GM19468 (cell line): Measurements from ENCODE around the gene PTPRN2.
"Not testable (repeated sequence)": the region's sequence is repeated elsewhere in the genome, so short reads cannot be mapped to it uniquely, and the experiment has no call there.

Experiments used
- ATAC-seq: cut with Tn5 transposase; IDR thresholded peaks from one replicate; pipeline ENCODE4 v1.9.1; 2021; ENCODE audit warnings: mild to moderate bottlenecking, moderate library complexity, moderate number of reproducible peaks; ENCODE audit not compliant: unreplicated experiment; ENCODE audit errors: extremely low read depth

The PTPRN2 gene

GRCh38 chr7:157508477-157508881 lies 1079.1 kb downstream of the PTPRN2 start:
- ATAC-seq, result no peak

DNA sequence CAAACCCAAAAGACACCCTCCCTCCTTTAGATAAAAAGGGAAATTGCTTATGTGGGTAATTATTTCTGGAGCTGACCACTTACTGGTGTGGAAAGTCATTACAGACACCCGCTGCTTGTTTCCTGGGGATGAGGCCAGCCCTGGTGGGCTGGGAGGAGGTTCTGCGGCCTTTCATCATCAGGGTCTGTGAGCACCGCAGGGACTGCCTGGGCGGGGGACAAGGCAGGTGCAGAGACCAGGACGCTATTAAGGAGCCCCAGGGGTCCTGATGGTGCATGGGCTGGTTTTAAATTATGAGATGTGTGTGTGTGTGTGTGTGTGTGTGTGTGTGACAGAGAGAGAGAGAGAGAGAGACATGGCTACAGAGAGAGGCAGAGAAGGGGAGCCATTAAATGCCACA lies 1079.6 kb downstream of the PTPRN2 start:
- no peak for ATAC-seq

GRCh38 chr7:157506268-157506667 lies 1081.4 kb downstream of the PTPRN2 start:
- ATAC-seq, result no peak

GRCh38 chr7:157505646-157506045 lies 1082.0 kb downstream of the PTPRN2 start:
- no peak for ATAC-seq

DNA sequence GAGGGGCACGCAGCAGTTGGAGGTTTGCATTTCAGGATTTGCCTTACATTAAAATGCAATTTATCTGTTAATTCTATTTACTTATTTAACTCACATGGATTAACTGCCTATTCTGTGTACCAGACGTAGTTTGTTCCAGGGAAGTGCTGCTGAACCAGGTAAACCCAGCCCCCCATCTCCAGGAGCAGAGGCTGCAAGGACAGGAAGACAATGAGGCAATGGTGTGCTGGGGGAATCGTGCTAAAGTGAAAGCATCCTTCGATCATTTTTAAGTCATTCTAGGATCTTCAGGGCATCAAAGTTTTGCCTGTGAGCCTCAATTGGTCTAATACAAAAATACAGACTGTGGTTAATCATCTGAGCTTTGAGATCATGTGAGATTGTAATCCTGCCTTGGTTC lies 1084.4 kb downstream of the PTPRN2 start:
- no peak for ATAC-seq

GRCh38 chr7:157502701-157503111 lies 1084.9 kb downstream of the PTPRN2 start:
- no peak for ATAC-seq

- no peak for ATAC-seq
Observed at GRCh38 chr7:157501581-157501980, 1086.0 kb downstream of the PTPRN2 start.

DNA sequence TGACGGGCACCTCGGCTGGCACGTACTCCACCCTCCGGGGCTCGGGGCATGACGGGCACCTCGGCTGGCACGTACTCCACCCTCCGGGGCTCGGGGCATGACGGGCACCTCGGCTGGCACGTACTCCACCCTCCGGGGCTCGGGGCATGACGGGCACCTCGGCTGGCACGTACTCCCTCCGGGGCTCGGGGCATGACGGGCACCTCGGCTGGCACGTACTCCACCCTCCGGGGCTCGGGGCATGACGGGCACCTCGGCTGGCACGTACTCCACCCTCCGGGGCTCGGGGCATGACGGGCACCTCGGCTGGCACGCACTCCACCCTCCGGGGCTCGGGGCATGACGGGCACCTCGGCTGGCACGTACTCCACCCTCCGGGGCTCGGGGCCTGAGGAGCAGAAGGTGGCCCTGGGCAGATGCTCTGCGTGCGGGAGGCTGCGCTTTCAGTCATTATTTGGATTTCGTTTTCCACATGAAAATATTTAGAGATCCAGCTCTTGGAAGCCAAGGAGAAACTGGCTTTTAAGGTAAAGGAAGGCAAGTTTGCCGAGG lies 1086.6 kb downstream of the PTPRN2 start:
- ATAC-seq, result not testable (repeated sequence)

DNA sequence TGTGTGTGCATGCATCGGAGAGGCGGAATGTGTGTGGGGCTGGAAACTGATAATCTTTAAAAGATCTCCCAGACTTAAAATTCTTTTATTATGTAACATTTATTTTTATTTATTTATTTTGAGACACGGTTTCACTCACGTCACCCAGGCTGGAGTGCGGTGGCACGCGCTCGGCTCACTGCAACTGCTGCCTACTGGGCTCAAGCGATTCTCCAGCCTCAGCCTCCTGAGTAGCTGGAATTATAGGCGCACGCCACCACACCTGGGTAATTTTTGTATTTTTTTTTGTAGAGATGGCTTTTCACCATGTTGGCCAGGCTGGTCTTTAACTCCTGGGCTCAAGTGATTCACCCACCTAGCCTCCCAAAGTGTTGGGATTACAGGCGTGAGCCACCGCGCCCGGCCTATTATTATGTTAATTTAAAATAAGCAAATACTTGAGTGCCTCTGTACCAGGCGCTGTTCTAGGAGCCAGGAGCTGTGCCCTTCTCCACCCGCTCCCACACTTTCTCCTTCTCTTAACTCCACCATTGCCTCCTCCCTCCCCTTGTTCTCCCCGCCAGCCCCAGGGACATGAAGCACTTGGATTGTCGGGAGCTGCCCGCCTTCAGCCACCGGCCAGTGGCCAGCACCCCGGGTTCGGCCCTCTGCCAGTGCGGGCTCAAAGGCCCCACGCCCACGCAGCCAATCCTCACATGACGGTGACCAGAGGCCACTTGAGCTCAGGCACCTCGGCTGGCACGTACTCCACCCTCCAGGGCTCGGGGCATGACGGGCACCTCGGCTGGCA lies 1087.3 kb downstream of the PTPRN2 start:
- ATAC-seq, result no peak

DNA sequence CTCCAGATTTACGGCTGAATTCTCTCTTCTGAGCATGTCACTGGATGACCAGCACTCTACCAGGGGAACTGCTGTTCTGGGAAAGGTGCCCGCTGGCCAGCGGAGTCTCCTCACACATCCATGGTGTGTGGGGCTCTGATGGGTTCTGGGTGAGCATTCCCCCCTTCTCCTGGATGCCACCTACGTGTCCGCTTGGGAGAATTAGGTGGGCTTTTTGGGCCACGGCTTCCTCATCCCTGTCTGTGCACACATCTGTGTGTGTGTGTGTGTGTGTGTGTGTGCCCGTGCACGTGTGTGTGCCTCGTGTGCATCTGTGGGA lies 1087.8 kb downstream of the PTPRN2 start:
- ATAC-seq, result no peak

GRCh38 chr7:157499121-157499834 lies 1088.3 kb downstream of the PTPRN2 start:
- ATAC-seq, result no peak

DNA sequence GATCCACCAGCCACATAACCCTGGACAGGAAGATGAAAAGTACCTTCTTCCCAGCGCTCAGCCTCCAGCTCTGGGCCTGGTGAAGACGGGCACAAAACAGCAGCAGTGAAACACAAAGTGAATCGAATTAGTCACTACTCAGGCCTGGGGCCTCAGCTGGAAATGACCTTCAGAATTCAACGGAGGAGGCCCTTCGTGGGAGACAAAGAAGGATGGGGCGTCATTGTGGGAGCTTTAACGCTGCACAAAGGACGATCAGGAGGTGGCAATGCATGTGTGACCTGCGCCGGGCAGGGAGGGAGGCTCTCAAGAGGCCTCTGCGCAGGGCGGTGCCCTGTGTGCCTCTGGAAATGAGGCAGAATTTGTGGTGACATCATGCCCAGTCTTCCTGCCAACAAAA lies 1089.0 kb downstream of the PTPRN2 start:
- no peak for ATAC-seq

DNA sequence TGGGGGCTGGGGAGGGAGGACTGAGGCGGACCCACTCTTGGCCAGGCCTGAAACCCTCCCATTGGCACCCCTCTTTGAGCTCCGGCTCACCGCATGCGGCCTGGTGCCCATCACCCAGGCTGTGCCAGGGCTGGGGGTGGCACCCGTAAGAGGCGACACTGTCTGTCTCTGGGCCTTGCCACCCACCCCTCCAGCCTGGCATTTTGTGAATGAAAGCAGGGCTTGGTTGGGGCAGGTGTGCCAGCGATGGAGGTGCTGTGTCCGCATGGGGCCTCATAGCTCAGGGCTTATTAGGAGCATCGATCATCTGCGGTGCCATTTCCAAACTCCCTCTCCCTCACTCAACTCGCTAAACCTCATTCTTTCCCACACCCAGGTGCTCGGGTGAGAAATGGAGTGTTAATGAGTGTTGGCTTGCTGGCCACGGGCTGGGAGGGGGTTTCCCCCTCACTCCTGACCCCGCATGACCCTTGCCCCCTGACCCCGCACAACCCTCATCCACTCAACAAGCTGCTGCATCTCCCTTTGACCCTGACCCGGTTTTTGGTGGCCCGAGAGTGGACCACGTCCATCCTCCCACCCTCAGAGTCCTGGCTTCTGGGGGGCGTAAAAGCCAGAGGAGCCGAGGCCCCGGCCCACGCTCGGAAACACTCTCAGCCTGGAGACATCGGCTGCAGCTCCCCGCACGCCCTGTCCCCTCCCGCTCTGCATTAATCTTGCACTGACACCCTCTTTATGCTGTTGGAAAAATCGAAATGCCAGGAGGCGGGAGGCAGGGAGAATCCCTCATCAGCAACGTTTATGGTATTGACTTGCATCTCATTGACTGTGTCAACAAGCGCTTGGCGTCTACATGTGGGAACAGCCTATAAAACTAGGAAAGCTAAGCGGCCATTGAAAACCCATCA lies 1089.6 kb downstream of the PTPRN2 start:
- no peak for ATAC-seq

GRCh38 chr7:157497367-157497743 lies 1090.3 kb downstream of the PTPRN2 start:
- ATAC-seq, result no peak

- no peak for ATAC-seq
Observed at GRCh38 chr7:157496416-157497275, 1091.0 kb downstream of the PTPRN2 start.

DNA sequence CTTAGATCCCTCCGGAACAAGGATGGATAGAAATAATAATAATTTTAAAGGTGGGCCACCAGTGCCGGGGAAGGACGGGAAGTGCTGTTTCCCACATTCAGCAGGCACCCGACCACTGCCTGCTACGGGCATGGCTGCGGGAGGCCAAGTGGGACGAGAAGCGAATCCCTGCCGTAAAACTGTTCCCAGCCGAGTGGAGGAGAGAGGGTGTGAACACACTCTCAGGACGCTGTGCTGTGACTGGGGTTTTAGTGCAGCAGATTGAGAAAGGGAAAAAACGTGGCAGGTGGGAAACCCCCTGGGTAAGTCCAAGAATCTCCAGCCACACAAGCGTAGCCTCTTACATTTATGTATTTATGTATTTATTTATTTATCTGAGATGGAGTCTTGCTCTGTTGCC lies 1092.0 kb downstream of the PTPRN2 start:
- no peak for ATAC-seq

GRCh38 chr7:157495177-157495553 lies 1092.5 kb downstream of the PTPRN2 start:
- ATAC-seq, result no peak

DNA sequence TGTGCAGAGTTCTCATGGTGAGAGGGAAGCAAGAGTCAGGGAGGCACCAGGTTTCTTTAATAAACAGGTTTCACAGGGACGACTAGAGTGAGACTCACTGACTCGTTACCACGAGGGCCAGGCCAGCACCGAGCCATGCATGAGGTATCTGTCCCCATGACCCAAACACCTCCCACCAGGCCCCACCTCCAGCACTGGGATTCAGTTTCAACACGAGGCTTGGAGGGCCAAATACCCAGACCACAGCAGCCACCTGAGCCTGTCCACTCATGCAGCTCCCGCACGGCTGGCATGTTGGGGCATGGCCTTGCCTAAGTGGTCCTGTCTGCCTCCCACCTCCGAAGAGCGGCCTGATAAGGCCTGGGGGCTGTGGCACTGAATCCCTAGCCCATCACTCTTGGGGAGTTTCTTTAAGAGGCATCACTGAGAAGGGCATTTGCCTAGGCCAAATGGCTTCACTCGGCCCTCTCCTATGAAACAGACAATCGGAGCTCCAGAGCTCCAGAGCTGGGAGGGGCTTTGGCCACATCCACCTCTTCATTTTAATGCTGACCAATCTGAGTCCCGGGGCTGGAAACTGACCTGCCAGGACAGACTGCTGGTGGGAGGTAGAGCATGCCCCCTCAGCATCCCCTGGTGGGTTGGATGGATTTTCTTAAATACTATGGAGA lies 1093.0 kb downstream of the PTPRN2 start:
- no peak for ATAC-seq

GRCh38 chr7:157493776-157494175 lies 1093.8 kb downstream of the PTPRN2 start:
- ATAC-seq, result no peak
